NB4 (cell line): Measurements from ENCODE around the gene GOLGB1.

Experiments used
- DNase-seq: peaks from one replicate; pipeline ENCODE4 v3.0.0; 2010; ENCODE audit warnings: low read depth
- H3K4me3 ChIP-seq: one replicate; pipeline ENCODE4 v1.5.1; 2011; ENCODE audit warnings: mild to moderate bottlenecking, low read depth, low read length, moderate library complexity
- CTCF ChIP-seq: IDR thresholded peaks from one replicate; pipeline ENCODE4 v1.5.1; 2012; ENCODE audit warnings: low read depth, low read length
- MAX ChIP-seq: IDR thresholded peaks from 2 replicates; pipeline ENCODE4 v1.6.1; 2011; ENCODE audit warnings: low read depth, low read length
- MYC ChIP-seq: IDR thresholded peaks from 2 replicates; pipeline ENCODE4 v1.6.1; 2011; ENCODE audit warnings: low read depth, low read length
- POLR2A ChIP-seq: IDR thresholded peaks from 2 replicates; pipeline ENCODE4 v1.6.1; 2011; ENCODE audit warnings: mild to moderate bottlenecking; ENCODE audit not compliant: insufficient read length; ENCODE audit errors: extremely low read depth

GOLGB1 gene

GRCh38 chr3:121651684-121652083 is 97.9 kb downstream of the GOLGB1 start:
- DNase-seq = no peak
- no peak overlapping the region for H3K4me3 ChIP-seq
- no peak for TF ChIP-seq POLR2A

- no peak overlapping the region for H3K4me3 ChIP-seq
- no peak for DNase-seq
- no peak for TF ChIP-seq CTCF
Measured at GRCh38 chr3:121649645-121650044, 99.9 kb downstream of the GOLGB1 start.

GRCh38 chr3:121648219-121648958 is 101.2 kb downstream of the GOLGB1 start:
- no peak overlapping the region for H3K4me3 ChIP-seq
- TF ChIP-seq CTCF (no peak), MYC (no peak), MAX (no peak), POLR2A (no peak)
- DNase-seq = no peak

- DNase-seq = no peak
- no peak for TF ChIP-seq MAX
- TF ChIP-seq MYC = no peak
- TF ChIP-seq CTCF = no peak
- TF ChIP-seq POLR2A = no peak
- H3K4me3 ChIP-seq = no peak overlapping the region
Measured at GRCh38 chr3:121645054-121645453, 104.5 kb downstream of the GOLGB1 start.

GRCh38 chr3:121642601-121643314 is 106.8 kb downstream of the GOLGB1 start:
- H3K4me3 ChIP-seq = no peak overlapping the region
- no peak for DNase-seq
- TF ChIP-seq MYC = no peak
- TF ChIP-seq POLR2A = no peak
- no peak for TF ChIP-seq CTCF
- no peak for TF ChIP-seq MAX

GRCh38 chr3:121641127-121641526 is 108.4 kb downstream of the GOLGB1 start:
- DNase-seq = no peak
- no peak overlapping the region for H3K4me3 ChIP-seq
- TF ChIP-seq POLR2A = no peak
- no peak for TF ChIP-seq MYC
- no peak for TF ChIP-seq CTCF
- TF ChIP-seq MAX = no peak
